Measurements from ENCODE around the gene SPATA13. TPM values are rescaled to one million over a fixed set of nuclear protein-coding genes. Genes with fewer than 3 reads are reported as not detected.

SPATA13 gene
- total RNA-seq, 1 experiment from 2014 or later = 28.7 TPM

- no peak overlapping the region for H3K4me2 ChIP-seq
- BruUV-seq (replicated peaks) = no TSS peak
- DNase-seq = no peak
- H3K27ac ChIP-seq = no peak overlapping the region
- H3K36me3 ChIP-seq (ENCODE audit: low read depth) = 0 out of 2 replicates have a peak, but pooled peaks cover 6% of the 10 kb centered on the region
- peaks cover 14% of the 10 kb centered on the region; the same call in 1 of the 2 replicates for H4K20me1 ChIP-seq (ENCODE audit: insufficient read depth)
- H3K9me3 ChIP-seq (ENCODE audit: insufficient read depth, low read depth) = no peaks in the 10 kb centered on the region; the same call in 1 of the 2 replicates
- POLR2A ChIA-PET (ENCODE audit: unreplicated experiment) = no interaction called here
- H3K4me1 ChIP-seq (replicated peaks; ENCODE audit: insufficient read depth) = no peaks in the 10 kb centered on the region
- TF ChIP-seq CTCF (conservative IDR thresholded peaks at IDR 0.05) (no peak), EZH2 (IDR thresholded peaks at IDR 0.05; ENCODE audit: low read depth) (no peak)
- H2AFZ ChIP-seq = no peak overlapping the region
- H3K4me3 ChIP-seq = no peak overlapping the region
- peaks cover 54% of the 10 kb centered on the region for H3K79me2 ChIP-seq (ENCODE audit: low read depth)
- intact Hi-C loops (cut with micrococcal nuclease; ENCODE audit: unreplicated experiment) = no loop called here
- no peaks in the 10 kb centered on the region for H3K9me2 ChIP-seq (ENCODE audit: insufficient read depth)
- no peaks in the 10 kb centered on the region for H3K27me3 ChIP-seq (ENCODE audit: insufficient read depth, low read depth)
- peaks cover 5% of the 10 kb centered on the region for H3F3A ChIP-seq (ENCODE audit: insufficient read depth, low read depth)
- CTCF ChIA-PET = no interaction called here
Measured at GRCh38 chr13:24183741-24184182, 23.2 kb downstream of the SPATA13 start.

GRCh38 chr13:24184265-24184841 lies 23.8 kb downstream of the SPATA13 start:
- H3K27me3 ChIP-seq (ENCODE audit: insufficient read depth, low read depth) = no peaks in the 10 kb centered on the region
- no TSS peak for BruUV-seq (replicated peaks)
- H3K9me2 ChIP-seq (ENCODE audit: insufficient read depth) = no peaks in the 10 kb centered on the region
- H3K27ac ChIP-seq = no peak overlapping the region
- ChIA-PET CTCF (no interaction called here), POLR2A (ENCODE audit: unreplicated experiment) (no interaction called here)
- peaks cover 14% of the 10 kb centered on the region; the same call in 1 of the 2 replicates for H4K20me1 ChIP-seq (ENCODE audit: insufficient read depth)
- H3K4me1 ChIP-seq (replicated peaks; ENCODE audit: insufficient read depth) = no peaks in the 10 kb centered on the region
- TF ChIP-seq CTCF (conservative IDR thresholded peaks at IDR 0.05) (no peak), EZH2 (IDR thresholded peaks at IDR 0.05; ENCODE audit: low read depth) (no peak)
- peaks cover 5% of the 10 kb centered on the region for H3F3A ChIP-seq (ENCODE audit: insufficient read depth, low read depth)
- H3K79me2 ChIP-seq (ENCODE audit: low read depth) = peaks cover 49% of the 10 kb centered on the region
- no peak overlapping the region for H2AFZ ChIP-seq
- H3K9me3 ChIP-seq (ENCODE audit: insufficient read depth, low read depth) = no peaks in the 10 kb centered on the region; the same call in 1 of the 2 replicates
- H3K36me3 ChIP-seq (ENCODE audit: low read depth) = 0 out of 2 replicates have a peak, but pooled peaks cover 6% of the 10 kb centered on the region
- no peak overlapping the region for H3K4me2 ChIP-seq
- H3K4me3 ChIP-seq = no peak overlapping the region
- no peak for DNase-seq
- intact Hi-C loops (cut with micrococcal nuclease; ENCODE audit: unreplicated experiment) = no loop called here

- POLR2A ChIA-PET (ENCODE audit: unreplicated experiment) = no interaction called here
- CTCF ChIA-PET = no interaction called here
- intact Hi-C loops (cut with micrococcal nuclease; ENCODE audit: unreplicated experiment) = no loop called here
- TF ChIP-seq CTCF (conservative IDR thresholded peaks at IDR 0.05) = no peak
- no peak for TF ChIP-seq EZH2 (IDR thresholded peaks at IDR 0.05; ENCODE audit: low read depth)
- H3K36me3 ChIP-seq (ENCODE audit: low read depth) = 0 out of 2 replicates have a peak, but pooled peaks cover 6% of the 10 kb centered on the region
- no peak overlapping the region for H3K4me2 ChIP-seq
- H2AFZ ChIP-seq = no peak overlapping the region
- BruUV-seq (replicated peaks) = no TSS peak
- H4K20me1 ChIP-seq (ENCODE audit: insufficient read depth) = peaks cover 14% of the 10 kb centered on the region; the same call in 1 of the 2 replicates
- no peak overlapping the region for H3K27ac ChIP-seq
- peaks cover 44% of the 10 kb centered on the region for H3K79me2 ChIP-seq (ENCODE audit: low read depth)
- no peak overlapping the region for H3K4me3 ChIP-seq
- H3K9me2 ChIP-seq (ENCODE audit: insufficient read depth) = no peaks in the 10 kb centered on the region
- H3K9me3 ChIP-seq (ENCODE audit: insufficient read depth, low read depth) = no peaks in the 10 kb centered on the region; the same call in 1 of the 2 replicates
- H3K27me3 ChIP-seq (ENCODE audit: insufficient read depth, low read depth) = no peaks in the 10 kb centered on the region
- peaks cover 5% of the 10 kb centered on the region for H3F3A ChIP-seq (ENCODE audit: insufficient read depth, low read depth)
- DNase-seq = no peak
- H3K4me1 ChIP-seq (replicated peaks; ENCODE audit: insufficient read depth) = no peaks in the 10 kb centered on the region
Measured at GRCh38 chr13:24184882-24185281, 24.4 kb downstream of the SPATA13 start.

Data from PC-9 (cell line).